GM18858 (cell line): ENCODE measurements around the gene ARCN1.

Source experiments
- ATAC-seq: cut with Tn5 transposase; IDR thresholded peaks from one replicate; pipeline ENCODE4 v1.9.1; 2021; ENCODE audit not compliant: unreplicated experiment

ARCN1 gene

DNA sequence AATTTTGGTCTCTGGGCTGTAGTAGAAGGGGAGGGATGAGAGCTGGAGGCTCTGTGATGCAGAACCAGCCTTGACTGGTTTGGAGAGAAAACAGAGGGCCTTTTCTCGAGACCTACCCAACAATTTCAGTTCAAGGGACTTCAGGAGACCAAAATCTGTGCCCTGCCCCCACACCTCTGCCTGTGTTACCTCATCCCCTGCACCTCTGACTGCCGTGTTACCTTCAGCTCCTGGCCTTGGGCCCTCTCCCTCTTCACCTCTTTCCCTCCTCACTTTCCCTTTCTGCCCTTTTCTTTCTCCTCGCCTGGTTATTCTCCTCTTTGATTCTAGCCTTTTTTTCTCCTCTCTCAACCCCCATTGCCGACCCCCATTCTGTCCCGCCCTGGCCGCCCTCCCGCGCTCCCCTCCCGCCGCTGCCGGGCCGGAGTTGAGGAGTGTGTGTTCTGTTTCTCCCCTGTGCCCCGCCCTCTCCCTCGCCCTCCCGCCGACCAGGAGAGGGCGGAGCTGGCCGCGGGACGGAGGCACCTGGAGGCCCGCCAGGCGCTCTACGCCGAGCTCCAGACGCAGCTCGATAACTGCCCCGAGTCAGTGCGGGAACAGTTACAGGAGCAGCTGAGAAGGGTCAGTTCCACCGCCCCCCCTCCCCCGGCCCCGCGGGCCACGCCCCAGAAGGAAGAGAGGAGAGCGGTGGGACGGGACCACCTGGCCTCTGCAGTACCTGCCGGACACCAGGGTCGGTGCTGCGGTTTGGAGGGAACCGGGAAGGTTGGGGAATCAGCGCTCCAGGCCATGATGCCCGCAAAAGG lies 62.4 kb downstream of the ARCN1 start:
- ATAC-seq = no peak

GRCh38 chr11:118635237-118635591 lies 63.0 kb downstream of the ARCN1 start:
- ATAC-seq = no peak

DNA sequence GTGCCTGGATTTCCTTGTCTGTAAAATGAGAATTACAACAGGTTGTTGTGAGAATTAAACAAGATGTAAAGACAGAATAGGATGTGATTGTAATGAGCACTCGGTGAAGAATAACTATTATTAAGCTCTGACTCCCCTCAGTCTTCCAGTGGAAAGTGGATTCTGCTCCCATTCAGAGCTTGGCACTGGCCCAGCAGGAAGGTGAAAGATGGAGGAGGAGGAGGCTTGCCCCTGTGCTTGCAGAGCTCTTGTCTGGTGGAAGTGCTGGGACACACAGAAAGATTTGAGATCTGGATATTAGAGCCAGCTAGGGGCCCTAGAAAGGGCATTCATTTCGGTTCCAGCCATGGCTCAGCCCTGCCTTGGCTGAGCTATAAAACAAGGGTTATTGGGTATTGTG lies 63.4 kb downstream of the ARCN1 start:
- no peak for ATAC-seq

GRCh38 chr11:118636569-118637290 lies 64.5 kb downstream of the ARCN1 start:
- no peak for ATAC-seq

DNA sequence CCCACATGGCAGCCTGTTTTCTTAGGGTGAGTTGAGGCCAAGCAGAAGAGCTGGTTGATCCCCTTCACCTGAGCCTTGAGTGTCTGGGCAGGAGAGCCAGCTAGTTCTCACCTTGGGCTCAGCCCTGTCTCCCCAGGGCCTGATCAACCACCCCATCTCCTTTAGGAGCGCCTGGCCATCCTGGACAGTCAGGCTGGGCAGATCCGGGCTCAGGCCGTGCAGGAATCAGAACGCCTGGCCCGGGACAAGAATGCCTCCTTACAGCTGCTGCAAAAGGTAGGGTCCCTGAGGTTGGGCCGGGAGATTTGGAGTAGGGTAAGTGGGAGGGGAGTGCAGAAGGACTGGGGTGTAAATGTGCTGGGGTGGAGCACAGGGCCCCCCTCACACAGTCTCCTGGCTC lies 66.5 kb downstream of the ARCN1 start:
- ATAC-seq = no peak

DNA sequence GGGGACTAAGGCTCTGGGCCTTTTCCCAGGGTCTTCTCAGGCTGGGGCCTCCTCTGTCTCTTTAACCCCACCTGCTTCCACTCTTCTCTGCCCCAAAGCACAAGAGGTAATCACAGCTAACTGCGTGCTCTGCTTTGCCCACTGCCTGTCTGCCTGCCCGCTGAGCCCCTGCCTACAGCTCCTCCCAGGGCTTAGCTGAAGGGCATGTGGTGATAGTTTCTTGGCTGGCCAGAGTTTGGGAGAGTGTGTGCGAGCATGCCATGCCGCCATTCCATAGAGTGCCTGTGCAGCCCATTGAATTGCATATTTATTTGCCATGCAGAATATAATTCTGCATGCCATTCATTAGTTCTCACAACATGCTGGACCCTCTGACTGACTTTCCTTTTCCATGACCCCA lies 67.7 kb downstream of the ARCN1 start:
- no peak for ATAC-seq

DNA sequence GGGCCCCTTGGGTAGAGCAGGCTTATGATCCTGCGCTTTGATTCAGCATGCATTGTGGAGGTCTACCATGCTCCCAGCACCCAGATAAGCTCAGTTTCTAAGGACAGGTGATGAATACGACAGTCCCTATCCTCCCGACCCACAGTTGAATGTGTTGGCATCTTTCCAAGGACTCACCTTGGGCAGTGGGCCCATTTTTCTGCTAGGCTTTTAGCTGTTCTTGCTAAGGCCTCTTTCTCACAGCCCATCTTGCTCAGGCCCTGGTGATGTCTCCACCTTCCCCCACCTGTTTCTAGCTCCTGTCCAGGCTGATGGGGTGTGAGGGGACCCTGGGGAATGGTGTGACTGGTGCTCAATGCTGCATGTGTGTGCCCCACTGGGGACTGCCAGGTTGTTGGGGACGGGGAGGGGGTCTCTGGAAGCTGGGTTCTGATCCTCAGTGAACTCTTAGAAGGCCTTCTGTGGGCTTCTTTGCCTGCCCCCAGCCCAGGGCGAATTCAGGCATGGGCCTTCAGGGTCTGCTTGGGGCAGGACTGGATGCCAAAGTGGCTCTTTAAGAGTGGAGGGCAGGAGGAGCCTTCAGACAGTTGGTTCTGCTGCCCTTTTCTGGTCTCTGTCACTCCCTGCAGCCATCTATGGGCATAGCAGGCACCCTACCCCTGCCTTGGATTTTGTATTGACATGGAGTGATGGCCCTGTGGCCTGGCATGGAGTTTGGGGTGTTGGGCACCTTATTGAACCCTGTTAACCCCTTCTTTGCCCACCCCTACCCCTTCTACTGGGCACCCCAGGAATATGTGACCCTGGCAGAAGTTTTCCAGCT lies 68.3 kb downstream of the ARCN1 start:
- no peak for ATAC-seq

- no peak for ATAC-seq
These were observed 69.3 kb downstream of the ARCN1 start for GRCh38 chr11:118641397-118642019.

- ATAC-seq = no peak
These were observed 71.2 kb downstream of the ARCN1 start for GRCh38 chr11:118643142-118643994.

GRCh38 chr11:118643995-118644345 lies 71.8 kb downstream of the ARCN1 start:
- no peak for ATAC-seq

DNA sequence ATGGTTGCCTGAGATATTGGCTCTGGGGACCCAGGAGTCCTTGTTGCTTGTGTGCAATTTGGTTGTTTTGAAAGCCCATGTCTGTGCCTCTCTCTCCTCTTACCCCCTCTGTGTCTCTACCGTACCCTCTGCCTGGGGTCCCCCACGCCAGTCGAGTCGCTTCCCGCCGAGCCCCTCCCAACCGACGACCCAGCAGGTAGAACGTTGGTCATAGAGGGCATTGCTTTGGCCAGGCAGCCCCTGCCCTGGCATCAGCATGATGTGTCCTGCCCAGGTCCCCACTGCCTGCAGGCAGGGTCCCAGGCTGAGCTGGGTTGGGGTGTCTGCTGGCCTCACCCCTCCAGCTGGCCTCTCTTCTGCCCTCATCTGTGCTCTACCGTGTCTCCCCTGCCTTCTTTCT lies 72.3 kb downstream of the ARCN1 start:
- ATAC-seq = no peak

GRCh38 chr11:118645066-118645715 lies 73.0 kb downstream of the ARCN1 start:
- no peak for ATAC-seq

GRCh38 chr11:118646393-118646792 lies 74.2 kb downstream of the ARCN1 start:
- ATAC-seq = no peak

- ATAC-seq = no peak
These were observed 76.1 kb downstream of the ARCN1 start for GRCh38 chr11:118648291-118648690.

GRCh38 chr11:118649941-118650340 lies 77.7 kb downstream of the ARCN1 start:
- no peak for ATAC-seq

DNA sequence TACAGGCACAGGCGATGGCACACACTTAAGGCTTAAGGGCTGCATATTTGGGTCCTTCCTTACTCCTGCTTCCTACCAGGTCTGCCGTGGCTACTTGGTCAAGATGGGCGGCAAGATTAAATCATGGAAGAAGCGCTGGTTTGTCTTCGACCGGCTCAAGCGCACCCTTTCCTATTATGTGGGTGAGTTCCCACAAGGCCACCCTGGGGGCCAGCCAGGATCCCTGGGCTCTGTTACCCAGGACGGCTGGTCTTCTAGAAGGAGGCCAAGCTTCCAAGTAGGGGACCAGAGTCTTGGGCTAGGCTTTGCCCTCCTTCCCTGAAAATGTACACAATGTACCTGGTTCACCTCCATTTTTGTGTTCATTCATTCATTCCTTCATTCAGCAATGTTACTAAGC lies 78.2 kb downstream of the ARCN1 start:
- no peak for ATAC-seq

DNA sequence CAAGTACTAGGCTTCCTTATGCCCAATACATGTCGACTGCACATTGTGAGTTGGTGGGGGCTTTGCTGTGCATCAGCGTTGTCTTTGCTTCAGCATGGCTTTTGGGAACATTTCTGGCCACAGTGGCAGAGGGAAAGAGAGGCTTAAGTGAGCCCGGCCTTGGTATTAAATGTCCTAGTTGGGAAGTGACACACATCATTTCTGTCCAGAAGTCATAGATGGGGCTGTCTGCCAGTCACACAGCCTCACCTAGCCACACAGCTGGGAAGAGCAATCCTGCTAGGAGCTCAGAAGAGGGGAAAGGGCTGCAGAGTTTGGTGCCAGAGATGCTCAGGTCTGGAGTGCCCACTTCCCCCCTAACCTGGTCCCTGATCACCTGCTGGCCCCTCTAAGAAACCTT lies 79.6 kb downstream of the ARCN1 start:
- no peak for ATAC-seq
